Esophagus squamous epithelium (tissue), 4 donors: ENCODE data around the gene PIMREG.

Source experiments
- CTCF ChIP-seq, 6 experiments: fragments of 450-650 bp in 4 of 6; fragments of 200-600 bp in 2 of 6; sonication (generic) in 2 of 6; IDR thresholded peaks; one replicate each; pipeline ENCODE4 v1.5.1; 2016 to 2019; ENCODE audit warnings: antibody characterized with exemption in 6 of 6, mild to moderate bottlenecking in 4 of 6, moderate library complexity in 4 of 6
- POLR2A ChIP-seq, 4 donors: fragments of 450-650 bp; IDR thresholded peaks; one replicate each; pipeline ENCODE4 v1.6.1; 2017; ENCODE audit warnings: antibody characterized with exemption in 4 of 4, mild to moderate bottlenecking in 4 of 4, moderate library complexity in 3 of 4

GRCh38 chr17:6462692-6463091, 18.4 kb downstream of the PIMREG start:
- TF ChIP-seq CTCF (IDR thresholded peaks at IDR 0.05), result no peak
- TF ChIP-seq POLR2A (IDR thresholded peaks at IDR 0.05), result no peak
